D341Med (cell line): Measurements from ENCODE around the gene RNF215.
A peak's percentile ranks its signal among the peaks of the same experiment; 100 is the strongest.
"Not testable (repeated sequence)": the region's sequence is repeated elsewhere in the genome, so short reads cannot be mapped to it uniquely, and the experiment has no call there.

Experiments
- DNase-seq: peaks from one replicate; pipeline ENCODE4 v3.0.0; 2012; ENCODE audit warnings: low spot score

RNF215 gene

DNA sequence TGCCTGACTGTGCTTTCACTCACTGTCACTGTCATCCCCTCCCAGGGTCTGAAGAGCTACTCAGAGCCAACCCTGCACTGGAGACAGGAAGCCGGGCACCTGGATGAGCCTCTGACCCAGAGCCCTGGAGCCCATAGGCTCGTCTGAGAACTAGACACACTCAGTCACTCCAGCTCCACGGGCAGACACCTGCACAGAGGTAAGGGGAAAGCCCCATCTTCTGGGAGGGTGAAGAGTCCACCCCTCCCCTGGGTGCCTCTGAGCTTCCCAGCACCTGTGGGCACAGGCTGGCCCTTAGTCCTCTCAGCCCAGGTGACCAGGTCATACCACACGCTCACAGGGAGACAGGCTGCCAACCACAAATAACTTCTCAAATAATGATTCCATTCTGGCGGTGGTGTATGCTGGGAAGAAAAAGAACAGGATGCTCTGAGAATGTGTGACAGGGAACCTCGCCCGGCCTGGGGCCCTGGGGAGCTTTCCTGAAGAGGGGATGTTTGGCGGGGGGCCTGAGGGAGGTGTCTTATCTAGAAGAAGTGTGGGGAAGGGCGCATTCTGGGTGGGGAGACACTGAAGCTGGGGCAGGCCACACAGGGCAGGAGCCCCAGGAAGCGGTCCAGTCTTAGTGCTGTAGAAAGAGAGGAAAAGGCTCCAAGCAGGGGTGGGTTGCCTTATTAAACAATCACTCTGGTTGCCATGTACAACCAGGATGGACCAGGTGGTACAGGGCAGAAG lies 25.1 kb downstream of the RNF215 start:
- DNase-seq = no peak

GRCh38 chr22:30358541-30358940 lies 28.7 kb downstream of the RNF215 start:
- no peak for DNase-seq

DNA sequence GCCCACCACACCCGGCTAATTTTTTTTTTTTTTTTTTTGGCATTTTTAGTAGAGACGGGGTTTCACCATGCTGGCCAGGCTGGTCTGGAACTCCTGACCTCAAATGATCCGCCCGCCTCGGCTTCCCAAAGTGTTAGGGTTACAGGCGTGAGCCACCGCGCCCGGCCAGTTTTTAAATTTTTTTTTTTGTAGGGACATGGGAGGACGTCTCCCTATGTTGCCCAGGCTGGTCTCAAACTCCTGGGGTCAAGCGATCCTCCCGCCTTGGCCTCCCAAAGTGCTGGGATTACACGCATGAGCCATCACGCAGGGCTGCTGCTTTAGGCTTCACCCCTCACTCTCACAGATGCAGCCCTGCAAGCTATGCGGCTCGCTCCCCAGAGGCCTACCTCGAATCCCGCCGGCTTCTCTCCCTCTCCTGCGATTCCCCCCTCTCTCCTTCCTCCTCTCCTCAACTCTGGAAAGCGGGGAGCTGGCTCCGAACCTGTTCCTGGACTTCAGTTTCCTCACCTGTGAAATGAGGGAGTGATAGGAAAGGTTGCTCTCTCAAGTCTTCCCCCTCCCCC lies 29.5 kb downstream of the RNF215 start:
- DNase-seq = no peak

GRCh38 chr22:30357236-30357570 lies 30.0 kb downstream of the RNF215 start:
- no peak for DNase-seq

DNA sequence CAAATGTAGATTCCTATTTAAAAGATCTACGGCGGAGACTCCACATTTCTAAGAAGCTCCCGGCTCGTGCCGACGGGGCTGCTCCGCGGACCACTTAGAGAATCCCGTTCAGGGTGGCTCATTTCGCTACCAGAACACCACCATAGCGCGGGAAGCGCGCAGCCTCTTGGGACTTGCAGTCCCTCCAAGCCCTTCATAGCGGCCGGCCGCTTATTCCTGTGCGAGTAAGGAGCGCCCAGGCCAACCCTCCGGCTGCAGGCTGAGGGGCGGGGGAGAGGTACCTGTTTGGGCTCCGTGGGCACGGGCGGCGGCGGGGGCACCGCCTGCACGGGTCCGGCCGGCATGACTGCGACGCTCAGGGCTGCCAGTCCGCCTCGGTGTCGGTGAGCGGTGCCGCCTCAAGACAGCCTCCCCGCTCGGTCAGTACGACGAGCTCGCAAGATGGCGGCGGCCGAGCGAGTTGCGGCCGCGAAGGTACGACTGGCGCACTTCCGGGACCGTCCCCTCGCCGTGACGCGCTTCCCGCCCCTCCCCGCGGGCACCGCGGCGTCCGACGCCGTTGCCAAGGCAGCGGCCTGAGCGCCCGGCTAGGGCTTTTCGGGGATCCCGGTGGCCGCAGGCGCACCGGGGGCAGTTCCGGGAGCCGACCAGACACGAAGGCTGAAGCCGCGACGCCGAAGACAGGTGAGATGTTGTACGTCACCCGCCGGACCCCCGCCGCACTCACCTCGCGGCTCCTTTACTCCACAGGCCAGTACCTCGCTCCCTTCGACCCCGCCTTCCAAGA lies 30.6 kb downstream of the RNF215 start, which contains the start of the genes CCDC157 and SF3A1:
Gene CCDC157 (plus strand): TSS at position 559 of the 787 bp plus-strand sequence. CDS start 8,994 bp downstream, outside the sequence.
Gene SF3A1 (minus strand): TSS at position 446 of the 787 bp plus-strand sequence. CDS start 102 bp downstream, at position 344.
- peak; percentile 97 for DNase-seq

DNA sequence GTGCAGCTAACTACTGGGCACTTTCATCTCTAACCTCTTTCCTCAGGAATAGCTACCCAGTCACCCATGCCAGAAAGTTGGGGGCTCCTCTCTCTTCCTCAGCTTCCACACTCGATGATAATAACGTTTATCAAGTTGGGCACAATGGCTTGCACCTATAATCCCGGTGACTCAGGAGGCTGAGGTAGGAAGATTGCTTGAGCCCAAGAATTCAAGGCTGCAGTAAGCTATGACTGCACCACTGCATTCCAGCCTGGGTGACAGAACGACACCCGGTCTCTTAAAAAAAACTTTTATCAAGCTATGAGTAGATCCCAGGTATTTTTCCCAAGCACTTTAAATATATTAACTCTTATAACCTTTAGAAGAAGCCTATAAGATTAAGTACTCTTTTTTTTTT lies 32.6 kb downstream of the RNF215 start:
- no peak for DNase-seq

DNA sequence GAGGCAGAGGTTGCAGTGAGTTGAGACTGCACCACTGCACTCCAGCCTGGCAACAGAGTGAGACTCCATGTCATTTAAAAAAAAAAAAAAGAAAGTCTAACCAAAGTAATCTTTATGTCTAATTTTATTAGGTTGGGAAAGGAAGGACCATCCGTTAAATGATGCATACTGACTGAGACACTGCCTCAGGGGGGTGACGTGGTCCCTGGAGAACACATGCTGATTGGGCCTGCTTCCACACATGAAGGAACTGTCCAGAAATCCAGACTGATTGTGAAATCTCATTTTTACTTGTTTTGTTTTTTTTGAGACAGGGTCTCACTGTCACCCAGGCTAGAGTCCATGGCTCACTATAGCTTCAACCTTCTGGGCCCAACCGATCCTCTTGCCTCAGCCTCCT lies 36.0 kb downstream of the RNF215 start:
- DNase-seq = no peak

GRCh38 chr22:30348809-30349208 lies 38.4 kb downstream of the RNF215 start:
- no peak for DNase-seq

- DNase-seq = no peak
These were observed 38.8 kb downstream of the RNF215 start for GRCh38 chr22:30348404-30348803.

DNA sequence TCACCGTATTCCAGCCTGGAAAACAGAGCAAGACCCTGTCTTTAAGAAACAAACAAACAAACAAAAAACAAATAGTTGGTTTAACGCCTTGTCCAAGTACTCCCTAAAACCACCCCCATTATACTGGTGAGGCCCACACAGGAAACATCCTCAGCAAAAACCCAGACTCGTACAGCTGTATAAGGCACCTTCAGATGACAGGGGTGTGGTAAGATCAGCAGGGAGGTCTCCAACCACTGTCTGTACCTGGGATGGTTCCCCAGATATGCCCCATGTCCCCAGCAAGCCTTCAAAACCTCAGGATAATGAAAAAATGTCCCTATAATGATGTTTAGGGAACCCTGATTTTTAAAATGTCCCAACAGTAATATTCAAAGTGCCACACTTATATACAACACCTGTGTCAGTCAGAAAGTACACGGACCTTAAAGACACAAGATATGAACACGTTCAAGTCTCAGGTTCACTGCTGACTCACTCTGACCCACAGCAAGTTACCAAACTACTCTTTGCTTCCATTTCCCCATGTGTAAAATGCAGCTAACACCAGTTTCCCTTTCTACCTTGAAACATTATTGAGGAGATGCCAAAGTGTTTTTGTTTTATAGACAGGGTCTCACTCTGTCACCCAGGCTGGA lies 39.8 kb downstream of the RNF215 start:
- no peak for DNase-seq

- DNase-seq = no peak
These were observed 42.6 kb downstream of the RNF215 start for GRCh38 chr22:30344447-30345200.

- DNase-seq = peak; percentile 46
These were observed 46.1 kb downstream of the RNF215 start for GRCh38 chr22:30340911-30341685.

GRCh38 chr22:30338802-30339201 lies 48.4 kb downstream of the RNF215 start:
- no peak for DNase-seq

DNA sequence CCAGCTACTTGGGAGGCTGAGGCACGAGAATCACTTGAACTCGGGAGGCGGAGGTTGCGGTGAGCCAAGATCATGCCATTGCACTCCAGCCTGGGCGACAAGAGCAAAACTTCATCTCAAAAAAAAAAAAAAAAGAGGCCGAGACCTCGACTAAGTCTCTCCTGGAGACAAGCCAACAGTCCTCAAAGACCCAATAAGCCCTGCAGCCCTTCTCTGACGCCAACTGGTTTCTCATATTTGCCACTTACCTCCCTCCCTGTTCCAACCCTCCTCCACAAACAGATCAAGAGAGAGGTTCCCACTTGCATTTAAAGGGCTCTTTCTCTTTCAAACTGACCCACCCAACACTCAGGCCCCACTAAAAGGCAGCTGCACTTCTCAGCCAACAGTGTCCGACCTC lies 48.9 kb downstream of the RNF215 start:
- DNase-seq = not testable (repeated sequence)

DNA sequence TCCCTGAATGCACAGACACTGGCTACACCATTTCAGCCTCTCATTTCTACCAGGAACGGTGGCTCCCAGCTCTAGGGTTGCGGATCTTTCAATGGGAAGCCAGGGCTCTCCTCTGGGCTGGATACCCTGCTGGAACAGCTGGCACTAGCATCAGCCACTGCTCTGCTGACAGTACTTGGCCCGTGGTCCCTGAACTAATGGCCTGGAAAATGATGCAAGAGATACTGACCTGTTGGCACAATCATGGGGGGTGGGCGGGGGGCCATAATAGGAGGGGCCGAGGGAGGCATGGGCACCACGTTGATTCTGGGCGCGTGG lies 49.8 kb downstream of the RNF215 start:
- DNase-seq = no peak

GRCh38 chr22:30336752-30337460 lies 50.3 kb downstream of the RNF215 start:
- DNase-seq = no peak

DNA sequence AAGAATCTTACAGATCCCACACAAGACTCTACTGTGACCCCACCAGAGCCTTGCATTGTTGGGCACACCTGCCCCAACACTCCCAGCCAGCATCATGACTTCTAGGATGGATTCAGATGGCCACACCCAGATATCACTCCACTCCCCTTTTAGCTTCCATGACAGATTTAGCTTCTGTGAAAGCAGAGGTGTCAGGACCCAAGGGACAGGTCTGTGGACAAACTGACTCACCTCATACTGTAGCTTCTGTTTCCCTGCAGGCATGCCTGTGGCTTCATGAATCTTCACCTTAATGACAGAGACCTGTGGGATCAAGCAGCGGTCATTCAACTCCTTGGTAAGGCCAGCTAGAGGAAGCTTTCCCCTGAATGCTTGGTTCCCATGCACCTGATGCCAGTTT lies 52.0 kb downstream of the RNF215 start:
- no peak for DNase-seq

GRCh38 chr22:30334646-30335045 lies 52.6 kb downstream of the RNF215 start:
- no peak for DNase-seq

- no peak for DNase-seq
These were observed 53.5 kb downstream of the RNF215 start for GRCh38 chr22:30333707-30334087.

DNA sequence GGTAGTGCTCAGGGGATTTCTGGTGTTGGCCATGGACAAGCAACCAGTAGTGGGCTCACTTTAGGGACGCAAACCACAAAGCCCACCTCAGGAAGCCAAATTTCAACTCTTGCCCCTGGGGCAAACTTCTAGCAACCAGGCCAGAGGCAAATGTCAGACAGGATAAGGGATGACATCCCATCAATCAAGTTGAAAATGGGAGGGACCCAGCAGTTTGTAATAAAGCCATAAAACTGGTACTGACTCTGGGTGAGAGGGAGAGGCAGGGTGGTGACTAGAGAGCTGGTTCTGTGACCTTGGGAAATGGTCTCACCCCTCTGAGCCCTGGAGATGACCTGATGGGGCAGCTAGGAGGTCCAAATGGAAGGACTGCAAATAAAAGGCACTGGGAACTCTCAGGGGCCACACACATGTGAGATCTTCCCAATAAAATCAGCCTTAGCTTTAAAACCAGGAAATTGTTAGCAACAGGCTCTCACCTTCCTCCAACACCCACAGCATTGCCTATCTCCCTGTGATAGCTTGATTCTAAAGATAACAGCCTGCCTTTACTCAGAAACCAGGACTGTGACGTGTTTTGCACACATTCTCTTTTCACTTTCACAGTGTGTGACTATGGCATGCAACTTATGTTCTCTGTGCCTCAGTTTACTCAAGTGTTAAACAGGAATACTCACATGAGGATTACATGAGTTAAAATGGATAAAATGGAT lies 54.1 kb downstream of the RNF215 start:
- no peak for DNase-seq
